PFSK-1 (cell line): ENCODE data around the gene PNKD.

Experiments
- FOXP2 ChIP-seq: optimal IDR thresholded peaks from 2 replicates; pipeline ENCODE3; 2011; ENCODE audit warnings: borderline replicate concordance, control low read depth, inconsistent platforms; ENCODE audit not compliant: insufficient read depth; ENCODE audit errors: extremely low read length, extremely low read depth
- POLR2AphosphoS5 ChIP-seq: IDR thresholded peaks from 2 replicates; pipeline ENCODE4 v1.6.1; 2012; ENCODE audit warnings: low read depth, mild to moderate bottlenecking, control low read depth, low read length, moderate library complexity
- SIN3A ChIP-seq: IDR thresholded peaks from 2 replicates; pipeline ENCODE4 v1.6.1; 2012; ENCODE audit warnings: mild to moderate bottlenecking, low read length, moderate library complexity, borderline replicate concordance; ENCODE audit not compliant: insufficient read depth
- TAF1 ChIP-seq: IDR thresholded peaks from 2 replicates; pipeline ENCODE4 v1.6.1; 2012; ENCODE audit warnings: low read length, control low read depth, borderline replicate concordance; ENCODE audit not compliant: insufficient read depth
- TF ChIP-seq, protein P1 (sequence below), 2 experiments: IDR thresholded peaks; 2 replicates each; pipeline versions ENCODE4 v1.6.1 to v1.8.0; 2011 to 2012; ENCODE audit warnings: low read depth in 2 of 2, low read length in 2 of 2, control low read depth in 1 of 2, inconsistent platforms in 1 of 2, mild to moderate bottlenecking in 1 of 2, moderate library complexity in 1 of 2; ENCODE audit not compliant: insufficient read depth in 1 of 2

- TF ChIP-seq TAF1: no peak
- TF ChIP-seq, protein P1, sequence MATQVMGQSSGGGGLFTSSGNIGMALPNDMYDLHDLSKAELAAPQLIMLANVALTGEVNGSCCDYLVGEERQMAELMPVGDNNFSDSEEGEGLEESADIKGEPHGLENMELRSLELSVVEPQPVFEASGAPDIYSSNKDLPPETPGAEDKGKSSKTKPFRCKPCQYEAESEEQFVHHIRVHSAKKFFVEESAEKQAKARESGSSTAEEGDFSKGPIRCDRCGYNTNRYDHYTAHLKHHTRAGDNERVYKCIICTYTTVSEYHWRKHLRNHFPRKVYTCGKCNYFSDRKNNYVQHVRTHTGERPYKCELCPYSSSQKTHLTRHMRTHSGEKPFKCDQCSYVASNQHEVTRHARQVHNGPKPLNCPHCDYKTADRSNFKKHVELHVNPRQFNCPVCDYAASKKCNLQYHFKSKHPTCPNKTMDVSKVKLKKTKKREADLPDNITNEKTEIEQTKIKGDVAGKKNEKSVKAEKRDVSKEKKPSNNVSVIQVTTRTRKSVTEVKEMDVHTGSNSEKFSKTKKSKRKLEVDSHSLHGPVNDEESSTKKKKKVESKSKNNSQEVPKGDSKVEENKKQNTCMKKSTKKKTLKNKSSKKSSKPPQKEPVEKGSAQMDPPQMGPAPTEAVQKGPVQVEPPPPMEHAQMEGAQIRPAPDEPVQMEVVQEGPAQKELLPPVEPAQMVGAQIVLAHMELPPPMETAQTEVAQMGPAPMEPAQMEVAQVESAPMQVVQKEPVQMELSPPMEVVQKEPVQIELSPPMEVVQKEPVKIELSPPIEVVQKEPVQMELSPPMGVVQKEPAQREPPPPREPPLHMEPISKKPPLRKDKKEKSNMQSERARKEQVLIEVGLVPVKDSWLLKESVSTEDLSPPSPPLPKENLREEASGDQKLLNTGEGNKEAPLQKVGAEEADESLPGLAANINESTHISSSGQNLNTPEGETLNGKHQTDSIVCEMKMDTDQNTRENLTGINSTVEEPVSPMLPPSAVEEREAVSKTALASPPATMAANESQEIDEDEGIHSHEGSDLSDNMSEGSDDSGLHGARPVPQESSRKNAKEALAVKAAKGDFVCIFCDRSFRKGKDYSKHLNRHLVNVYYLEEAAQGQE (IDR thresholded peaks at IDR 0.05; ENCODE audit: insufficient read depth in 1 of 2, low read depth in 2 of 2, low read length in 2 of 2): no peak
- TF ChIP-seq FOXP2: no peak
- no peak for TF ChIP-seq POLR2AphosphoS5
- no peak for TF ChIP-seq SIN3A
These were observed 56.0 kb downstream of the PNKD start for GRCh38 chr2:218326315-218326714.
